LHCN-M2 (cell line): ENCODE data around the gene TGFBRAP1. TPM values are rescaled to one million over a fixed set of nuclear protein-coding genes. Genes with fewer than 3 reads are reported as not detected.
"Not testable (repeated sequence)": the region's sequence is repeated elsewhere in the genome, so short reads cannot be mapped to it uniquely, and the experiment has no call there.

Experiments used
- DNase-seq: peaks from one replicate; pipeline ENCODE4 v3.0.0-alpha.2; 2012; ENCODE audit warnings: low read depth
- total RNA-seq: library from RNA; depleted of rRNA; stranded (reverse); fragments of >200 nt; gene quantifications from 2 replicates; pipeline ENCODE4 v1.2.3, GENCODE V29; 2014

Gene TGFBRAP1
- total RNA-seq, 1 experiment from 2014 or later: 44.9 TPM

- no peak for DNase-seq
Observed at GRCh38 chr2:105361102-105361889, 31.8 kb upstream of the TGFBRAP1 start.

GRCh38 chr2:105358593-105358992 is 29.1 kb upstream of the TGFBRAP1 start:
- no peak for DNase-seq

- DNase-seq: no peak
Observed at GRCh38 chr2:105357122-105357521, 27.6 kb upstream of the TGFBRAP1 start.

- DNase-seq: peak; percentile 58
Observed at GRCh38 chr2:105344704-105345345, 15.3 kb upstream of the TGFBRAP1 start.

GRCh38 chr2:105339414-105339813 is 9.9 kb upstream of the TGFBRAP1 start:
- no peak for DNase-seq

GRCh38 chr2:105338020-105338385 is 8.5 kb upstream of the TGFBRAP1 start:
- no peak for DNase-seq

GRCh38 chr2:105337122-105338019 is 7.8 kb upstream of the TGFBRAP1 start, which contains the start of gene C2orf49:
C2orf49 (plus strand) TSS chr2:105337540; CDS start chr2:105337588, 48 bp downstream.
- DNase-seq: peak; percentile 86

- DNase-seq: no peak
Observed at GRCh38 chr2:105336786-105337121, 7.2 kb upstream of the TGFBRAP1 start.

- no peak for DNase-seq
Observed at GRCh38 chr2:105335469-105335868, 5.9 kb upstream of the TGFBRAP1 start.

- DNase-seq: no peak
Observed at GRCh38 chr2:105334211-105334610, 4.7 kb upstream of the TGFBRAP1 start.

- no peak for DNase-seq
Observed at GRCh38 chr2:105330681-105331375, 1.3 kb upstream of the TGFBRAP1 start.

- DNase-seq: no peak
Observed at GRCh38 chr2:105329197-105329554, 359 bp downstream of the TGFBRAP1 start.

- peak; percentile 95 for DNase-seq
Observed at GRCh38 chr2:105328281-105329196, 996 bp downstream of the TGFBRAP1 start.

- DNase-seq: no peak
Observed at GRCh38 chr2:105327690-105328089, 1.8 kb downstream of the TGFBRAP1 start.

- not testable (repeated sequence) for DNase-seq
Observed at GRCh38 chr2:105327271-105327670, 2.3 kb downstream of the TGFBRAP1 start.

- peak; percentile 94 for DNase-seq
Observed at GRCh38 chr2:105325389-105325963, 4.1 kb downstream of the TGFBRAP1 start.

GRCh38 chr2:105324732-105325131 is 4.8 kb downstream of the TGFBRAP1 start:
- DNase-seq: peak; percentile 89

- DNase-seq: no peak
Observed at GRCh38 chr2:105324101-105324500, 5.4 kb downstream of the TGFBRAP1 start.

- DNase-seq: no peak
Observed at GRCh38 chr2:105323111-105323510, 6.4 kb downstream of the TGFBRAP1 start.
